ENCODE results near the gene TRPV3. TPM values are rescaled to one million over a fixed set of nuclear protein-coding genes. Genes with fewer than 3 reads are reported as not detected.
"Not testable (repeated sequence)": the region's sequence is repeated elsewhere in the genome, so short reads cannot be mapped to it uniquely, and the experiment has no call there.

The TRPV3 gene
- total RNA-seq, 1 experiment from 2014 or later = 0.38 TPM

- CTCF ChIA-PET = no interaction called here
These were observed 8.9 kb upstream of the TRPV3 start for GRCh38 chr17:3566551-3566950.

GRCh38 chr17:3565143-3565542 is 7.5 kb upstream of the TRPV3 start:
- BruUV-seq (replicated peaks) = no TSS peak
- Mint-ChIP-seq H3K4me3 (ENCODE audit: low read depth, unreplicated experiment) (no peak overlapping the region), H3K36me3 (ENCODE audit: insufficient read depth, unreplicated experiment) (peaks cover 6% of the 10 kb centered on the region), H3K4me1 (ENCODE audit: low read depth, unreplicated experiment) (no peaks in the 10 kb centered on the region), H3K27me3 (ENCODE audit: unreplicated experiment) (no peaks in the 10 kb centered on the region), H3K27ac (ENCODE audit: unreplicated experiment) (no peak overlapping the region), H3K9me3 (ENCODE audit: low read depth, unreplicated experiment) (no peaks in the 10 kb centered on the region)
- DNase-seq = no peak
- TF ChIP-seq CTCF (IDR thresholded peaks at IDR 0.05; ENCODE audit: unreplicated experiment) = no peak
- intact Hi-C loops (cut with micrococcal nuclease; ENCODE audit: unreplicated experiment) = no loop called here
- CTCF ChIA-PET = no interaction called here

More at GRCh38 chr17:3566551-3566950, 8.9 kb upstream of the TRPV3 start:
- no peaks in the 10 kb centered on the region for H3K9me3 Mint-ChIP-seq (ENCODE audit: low read depth, unreplicated experiment)
- peaks cover 13% of the 10 kb centered on the region for H3K36me3 Mint-ChIP-seq (ENCODE audit: insufficient read depth, unreplicated experiment)
- no peaks in the 10 kb centered on the region for H3K27me3 Mint-ChIP-seq (ENCODE audit: unreplicated experiment)
- H3K4me3 Mint-ChIP-seq (ENCODE audit: low read depth, unreplicated experiment) = no peak overlapping the region
- H3K4me1 Mint-ChIP-seq (ENCODE audit: low read depth, unreplicated experiment) = no peaks in the 10 kb centered on the region
- no TSS peak for BruUV-seq (replicated peaks)
- no peak for DNase-seq
- H3K27ac Mint-ChIP-seq (ENCODE audit: unreplicated experiment) = no peak overlapping the region
- no peak for TF ChIP-seq CTCF (IDR thresholded peaks at IDR 0.05; ENCODE audit: unreplicated experiment)
- intact Hi-C loops (cut with micrococcal nuclease; ENCODE audit: unreplicated experiment) = no loop called here

GRCh38 chr17:3564241-3564640 is 6.6 kb upstream of the TRPV3 start:
- H3K27ac Mint-ChIP-seq (ENCODE audit: unreplicated experiment); BruUV-seq (replicated peaks); CTCF ChIA-PET; H3K27me3 Mint-ChIP-seq (ENCODE audit: unreplicated experiment); H3K36me3 Mint-ChIP-seq (ENCODE audit: insufficient read depth, unreplicated experiment); H3K4me3 Mint-ChIP-seq (ENCODE audit: low read depth, unreplicated experiment); DNase-seq; intact Hi-C loops (cut with micrococcal nuclease; ENCODE audit: unreplicated experiment); H3K9me3 Mint-ChIP-seq (ENCODE audit: low read depth, unreplicated experiment); H3K4me1 Mint-ChIP-seq (ENCODE audit: low read depth, unreplicated experiment): not testable (repeated sequence)

- H3K4me3 Mint-ChIP-seq (ENCODE audit: low read depth, unreplicated experiment) = no peak overlapping the region
- H3K27ac Mint-ChIP-seq (ENCODE audit: unreplicated experiment) = no peak overlapping the region
- no peaks in the 10 kb centered on the region for H3K4me1 Mint-ChIP-seq (ENCODE audit: low read depth, unreplicated experiment)
- H3K9me3 Mint-ChIP-seq (ENCODE audit: low read depth, unreplicated experiment) = no peaks in the 10 kb centered on the region
- intact Hi-C loops (cut with micrococcal nuclease; ENCODE audit: unreplicated experiment) = no loop called here
- BruUV-seq (replicated peaks) = no TSS peak
- no peaks in the 10 kb centered on the region for H3K27me3 Mint-ChIP-seq (ENCODE audit: unreplicated experiment)
- no peak for TF ChIP-seq CTCF (IDR thresholded peaks at IDR 0.05; ENCODE audit: unreplicated experiment)
- CTCF ChIA-PET = no interaction called here
- DNase-seq = no peak
- H3K36me3 Mint-ChIP-seq (ENCODE audit: insufficient read depth, unreplicated experiment) = peaks cover 16% of the 10 kb centered on the region
These were observed 1.6 kb upstream of the TRPV3 start for GRCh38 chr17:3559270-3559645.

GRCh38 chr17:3558603-3559269 is 1.1 kb upstream of the TRPV3 start:
- Mint-ChIP-seq H3K36me3 (ENCODE audit: insufficient read depth, unreplicated experiment) (peaks cover 16% of the 10 kb centered on the region), H3K27ac (ENCODE audit: unreplicated experiment) (no peak overlapping the region), H3K4me1 (ENCODE audit: low read depth, unreplicated experiment) (no peaks in the 10 kb centered on the region), H3K9me3 (ENCODE audit: low read depth, unreplicated experiment) (no peaks in the 10 kb centered on the region), H3K4me3 (ENCODE audit: low read depth, unreplicated experiment) (no peak overlapping the region), H3K27me3 (ENCODE audit: unreplicated experiment) (peaks cover 4% of the 10 kb centered on the region)
- no peak for TF ChIP-seq CTCF (IDR thresholded peaks at IDR 0.05; ENCODE audit: unreplicated experiment)
- no TSS peak for BruUV-seq (replicated peaks)
- intact Hi-C loops (cut with micrococcal nuclease; ENCODE audit: unreplicated experiment) = no loop called here
- CTCF ChIA-PET = no interaction called here
- DNase-seq = peak; percentile 28

All from Calu3 (cell line).